Measurements from ENCODE around the gene KNG1. TPM values are rescaled to one million over a fixed set of nuclear protein-coding genes. Genes with fewer than 3 reads are reported as not detected.

KNG1 gene
- total RNA-seq, 1 experiment from 2014 or later: not detected

GRCh38 chr3:186775999-186776398, 58.8 kb downstream of the KNG1 start:
- DNase-seq (ENCODE audit: low read depth): no peak

- DNase-seq (ENCODE audit: low read depth): no peak
Observed at GRCh38 chr3:186779204-186779603, 62.0 kb downstream of the KNG1 start.

- no peak for DNase-seq (ENCODE audit: low read depth)
Observed at GRCh38 chr3:186782542-186783057, 65.4 kb downstream of the KNG1 start.

- DNase-seq (ENCODE audit: low read depth): peak; percentile 84
Observed at GRCh38 chr3:186783058-186783730, 66.0 kb downstream of the KNG1 start, which contains the start of gene EIF4A2. Gene EIF4A2 (plus strand): TSS chr3:186783577. CDS start chr3:186783611, 34 bp downstream.

GRCh38 chr3:186783731-186784515, 66.8 kb downstream of the KNG1 start:
- DNase-seq (ENCODE audit: low read depth): peak; percentile 74

GRCh38 chr3:186784820-186785494, 67.8 kb downstream of the KNG1 start:
- no peak for DNase-seq (ENCODE audit: low read depth)

GRCh38 chr3:186785495-186786018, 68.4 kb downstream of the KNG1 start:
- DNase-seq (ENCODE audit: low read depth): no peak

GRCh38 chr3:186786922-186787321, 69.8 kb downstream of the KNG1 start:
- no peak for DNase-seq (ENCODE audit: low read depth)

GRCh38 chr3:186787642-186788481, 70.7 kb downstream of the KNG1 start:
- DNase-seq (ENCODE audit: low read depth): no peak

GRCh38 chr3:186788482-186789370, 71.6 kb downstream of the KNG1 start:
- DNase-seq (ENCODE audit: low read depth): peak; percentile 22

GRCh38 chr3:186789554-186790260, 72.5 kb downstream of the KNG1 start:
- DNase-seq (ENCODE audit: low read depth): no peak

- peak; percentile 70 for DNase-seq (ENCODE audit: low read depth)
Observed at GRCh38 chr3:186790261-186790981, 73.3 kb downstream of the KNG1 start.

Other genes with a start within 250 kb of the KNG1 start
- gene CRYGS, start 173.0 kb upstream of the KNG1 start, total RNA-seq (2014; rRNA removed; shearing (Covaris generic)): 0.47 and 0.57 TPM in 2 replicates
- gene TBCCD1, start 150.0 kb upstream of the KNG1 start, total RNA-seq (2014; rRNA removed; shearing (Covaris generic)): 24.1 and 28.6 TPM in 2 replicates
- gene DNAJB11, start 146.6 kb upstream of the KNG1 start, total RNA-seq (2014; rRNA removed; shearing (Covaris generic)): 182 and 237 TPM in 2 replicates
- gene AHSG, start 104.3 kb upstream of the KNG1 start, total RNA-seq (2014; rRNA removed; shearing (Covaris generic)): not detected in 2 replicates
- gene FETUB, start 77.0 kb upstream of the KNG1 start, total RNA-seq (2014; rRNA removed; shearing (Covaris generic)): not detected in 2 replicates
- not detected in 2 replicates for gene HRG, start 51.3 kb upstream of the KNG1 start, total RNA-seq (2014; rRNA removed; shearing (Covaris generic))
- gene EIF4A2, start 66.2 kb downstream of the KNG1 start, total RNA-seq (2014; rRNA removed; shearing (Covaris generic)): 508 and 726 TPM in 2 replicates
- gene RFC4, start 89.1 kb downstream of the KNG1 start, total RNA-seq (2014; rRNA removed; shearing (Covaris generic)): 113 and 141 TPM in 2 replicates
- not detected in 2 replicates for gene ADIPOQ, start 125.4 kb downstream of the KNG1 start, total RNA-seq (2014; rRNA removed; shearing (Covaris generic))
- gene ST6GAL1, start 213.2 kb downstream of the KNG1 start, total RNA-seq (2014; rRNA removed; shearing (Covaris generic)): 0.47 and 1.2 TPM in 2 replicates